COLO668 (cell line): ENCODE measurements around the gene ST3GAL3.

Experiments
- DNase-seq: peaks from one replicate; lab custom pipeline; 2025; ENCODE audit not compliant: unreplicated experiment; lab: John Stamatoyannopoulos, UW

The ST3GAL3 gene

GRCh38 chr1:43977376-43978263 is 270.3 kb downstream of the ST3GAL3 start:
- no peak for DNase-seq

DNA sequence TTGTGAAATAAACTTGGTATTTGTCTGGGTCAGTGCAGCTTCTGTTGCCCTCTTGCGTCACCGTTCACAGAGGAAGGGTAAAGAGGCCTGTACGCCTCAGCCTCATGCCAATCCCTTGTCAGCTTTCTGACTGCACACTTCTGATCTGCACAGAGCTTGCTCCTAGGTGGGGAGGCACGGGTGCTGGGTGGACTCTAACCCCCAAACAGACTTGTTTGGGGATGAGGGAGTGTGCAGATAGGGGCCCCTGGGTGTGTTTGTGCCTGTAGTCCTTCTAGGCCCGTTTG is 270.9 kb downstream of the ST3GAL3 start:
- DNase-seq = no peak

DNA sequence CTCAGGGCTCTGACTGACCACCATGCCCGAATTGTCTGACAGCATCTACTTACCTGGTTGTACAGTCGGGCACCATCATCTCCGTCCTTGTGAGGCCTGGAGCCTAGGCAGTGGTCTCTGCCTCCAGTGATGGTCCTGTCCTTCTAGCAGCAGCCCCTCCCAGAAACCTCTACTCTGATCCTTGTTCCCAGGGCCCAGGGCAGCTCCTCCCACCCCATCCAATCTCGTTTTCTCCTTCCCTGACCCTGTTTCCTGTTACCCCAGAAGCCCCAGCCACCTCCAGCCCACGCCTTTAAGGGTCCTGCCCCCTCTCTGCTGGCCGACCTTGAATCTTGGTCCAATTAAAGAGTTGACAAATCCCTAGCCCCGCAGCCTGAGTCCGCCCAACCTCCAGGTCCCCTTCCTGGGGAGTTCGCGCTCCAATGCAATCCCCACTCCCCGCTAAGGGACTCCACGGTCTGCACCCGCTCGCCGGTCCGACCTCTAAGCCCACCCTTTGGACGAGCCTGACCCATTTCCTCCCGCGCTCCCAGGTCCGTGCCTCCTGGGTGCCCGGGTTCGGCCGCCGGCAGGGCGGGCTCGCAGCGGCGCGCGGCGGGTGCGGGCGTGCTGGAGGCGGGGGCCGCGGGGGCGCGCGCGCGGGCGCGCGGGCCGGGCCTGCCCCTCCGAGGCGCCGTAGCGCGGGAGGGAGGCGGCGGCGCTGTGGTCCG is 271.4 kb downstream of the ST3GAL3 start, which contains the start of gene B4GALT2:
TSS of gene B4GALT2 (plus strand) at position 660 of the 710 bp plus-strand sequence. CDS start 1,951 bp downstream, outside the sequence.
- peak; percentile 93 for DNase-seq

GRCh38 chr1:43979261-43979527 is 271.9 kb downstream of the ST3GAL3 start:
- DNase-seq = no peak

DNA sequence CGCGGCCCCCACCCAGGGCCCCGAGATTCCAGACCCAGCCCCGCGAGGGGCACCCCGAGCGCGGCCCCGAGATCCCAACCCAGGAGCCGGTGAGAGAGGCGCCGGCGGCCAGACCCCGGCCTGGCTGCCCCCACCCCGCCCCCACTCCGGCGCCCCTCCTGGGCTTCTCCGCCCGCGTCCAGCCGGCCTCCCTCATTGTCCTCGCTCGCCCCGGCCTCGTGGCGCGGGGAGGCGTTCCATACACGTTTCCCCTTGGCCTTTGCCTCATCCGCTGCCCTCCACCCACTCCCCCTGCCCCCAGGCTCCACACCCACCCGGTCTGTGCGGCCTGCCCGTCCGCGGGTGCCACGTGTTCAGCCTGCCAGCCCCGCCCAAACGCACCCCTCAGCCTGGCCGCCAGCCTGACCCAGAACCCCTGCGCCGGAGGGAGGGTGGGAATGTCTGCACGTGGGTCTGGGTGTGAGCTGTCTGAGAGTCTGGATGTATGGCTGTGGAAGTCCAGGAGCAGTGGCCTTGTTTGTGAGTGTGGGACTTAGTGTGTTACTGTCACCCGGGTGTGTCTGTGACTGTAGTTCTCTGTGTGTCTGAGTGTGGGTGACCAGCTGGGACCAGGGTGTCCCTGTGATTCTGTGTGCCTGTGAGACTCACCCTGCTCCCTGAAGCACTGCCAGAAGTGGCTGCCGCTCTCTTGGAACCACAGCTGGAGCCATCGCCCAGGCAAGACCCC is 272.4 kb downstream of the ST3GAL3 start:
- DNase-seq = peak; percentile 76

DNA sequence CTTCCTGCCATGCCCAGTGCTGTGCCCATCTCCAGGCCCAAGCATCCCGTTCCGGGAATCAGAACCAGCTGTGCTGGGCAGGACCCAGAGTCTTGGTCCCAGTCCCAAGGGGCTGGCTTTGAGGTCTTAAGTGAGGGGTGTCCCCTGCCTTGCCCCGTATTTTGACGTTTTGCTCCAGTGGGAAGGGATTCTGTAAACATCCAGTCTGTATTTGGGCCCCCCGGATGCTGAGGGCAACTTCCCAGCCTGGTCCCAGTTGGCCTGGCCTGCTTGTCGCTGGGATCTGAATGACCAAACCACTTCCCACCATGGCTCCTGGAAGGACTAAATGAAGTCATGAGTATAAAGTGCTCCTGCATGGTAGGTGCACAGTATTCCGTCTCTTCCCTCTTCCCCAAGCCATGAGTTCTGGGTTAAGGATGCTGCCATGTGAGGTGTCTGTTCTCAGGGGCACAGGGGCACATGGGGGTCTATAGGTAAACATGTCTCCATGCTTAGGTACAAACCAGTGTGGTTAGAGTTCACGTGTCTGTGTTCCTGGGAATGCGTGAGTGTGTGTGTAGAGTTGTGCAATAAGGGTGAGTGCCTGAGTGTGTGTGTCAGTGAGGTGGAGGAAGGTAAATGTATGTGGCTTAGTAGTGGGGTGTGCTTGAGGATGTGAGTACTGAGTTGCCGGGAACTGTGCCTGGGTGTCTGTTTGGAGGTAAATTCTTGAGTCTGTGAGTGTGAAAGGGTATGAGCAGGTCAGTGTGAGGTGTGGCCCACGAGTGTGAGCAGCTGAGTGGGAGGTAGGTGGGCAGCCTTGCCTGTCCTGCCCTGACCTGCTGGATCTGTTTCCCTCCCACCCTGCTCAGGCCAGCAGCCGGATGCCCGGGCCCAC is 273.2 kb downstream of the ST3GAL3 start:
- peak; percentile 59 for DNase-seq
